GM23338 (cell line): ENCODE results near the gene AKT2. TPM values are rescaled to one million over a fixed set of nuclear protein-coding genes. Genes with fewer than 3 reads are reported as not detected.

ENCODE experiments used
- ATAC-seq: fragments of 200-7000 bp; cut with Tn5 transposase; 3 replicates; pipeline ENCODE4 v1.9.1; 2020
- DNase-seq: peaks from one replicate; pipeline ENCODE4 v3.0.0-alpha.2; 2015; ENCODE audit warnings: low spot score
- H2AFZ ChIP-seq: fragments of 200-600 bp; sonication (generic); 2 replicates; pipeline ENCODE4 v1.8.0; 2016; ENCODE audit warnings: antibody characterized with exemption, mild to moderate bottlenecking, moderate library complexity
- H3F3A ChIP-seq: fragments of 200-600 bp; sonication (generic); replicated peaks from 2 replicates; pipeline ENCODE4 v1.8.0; 2017; ENCODE audit warnings: antibody characterized with exemption, mixed run types, low read depth
- H3K27ac ChIP-seq: fragments of 200-600 bp; sonication (generic); 2 replicates; pipeline ENCODE4 v1.6.1; 2016; ENCODE audit warnings: low read depth
- H3K27me3 ChIP-seq: fragments of 200-600 bp; sonication (generic); 2 replicates; pipeline ENCODE4 v1.8.0; 2016; ENCODE audit warnings: mild to moderate bottlenecking, mixed run types, moderate library complexity; ENCODE audit not compliant: insufficient read depth
- H3K36me3 ChIP-seq: fragments of 200-600 bp; sonication (generic); 2 replicates; pipeline ENCODE4 v1.8.0; 2016; ENCODE audit warnings: mild to moderate bottlenecking; ENCODE audit not compliant: insufficient read depth
- H3K4me1 ChIP-seq: fragments of 200-600 bp; sonication (generic); 2 replicates; pipeline ENCODE4 v1.8.0; 2016; ENCODE audit warnings: mild to moderate bottlenecking, moderate library complexity; ENCODE audit not compliant: insufficient read depth
- H3K4me2 ChIP-seq: fragments of 200-600 bp; sonication (generic); 2 replicates; pipeline ENCODE4 v1.7.1; 2017; ENCODE audit warnings: mixed run types
- H3K4me3 ChIP-seq: fragments of 200-600 bp; sonication (generic); 2 replicates; pipeline ENCODE4 v1.6.1; 2016; ENCODE audit warnings: mixed run types
- H3K79me2 ChIP-seq: fragments of 200-600 bp; sonication (generic); replicated peaks from 2 replicates; pipeline ENCODE4 v1.8.0; 2017; ENCODE audit warnings: mild to moderate bottlenecking; ENCODE audit not compliant: insufficient read depth
- H3K9me2 ChIP-seq: fragments of 200-600 bp; sonication (generic); 2 replicates; pipeline ENCODE4 v1.8.0; 2017; ENCODE audit not compliant: insufficient read depth
- H4K20me1 ChIP-seq: fragments of 200-600 bp; sonication (generic); replicated peaks from 2 replicates; pipeline ENCODE4 v1.8.0; 2017; ENCODE audit warnings: mild to moderate bottlenecking; ENCODE audit not compliant: insufficient read depth
- H3K27ac Mint-ChIP-seq: 2 replicates; pipeline ENCODE4 v1.8.0; 2020; ENCODE audit warnings: inconsistent platforms, mild to moderate bottlenecking, moderate library complexity, mixed read lengths
- H3K27me3 Mint-ChIP-seq: 3 replicates; pipeline ENCODE4 v1.8.0; 2022; ENCODE audit warnings: low read depth, mild to moderate bottlenecking, moderate library complexity, mixed read lengths, inconsistent platforms; ENCODE audit not compliant: insufficient read depth, poor library complexity
- H3K36me3 Mint-ChIP-seq: 3 replicates; pipeline ENCODE4 v1.8.0; 2021; ENCODE audit warnings: low read depth, mild to moderate bottlenecking, inconsistent platforms, moderate library complexity, mixed read lengths
- H3K4me1 Mint-ChIP-seq: 3 replicates; pipeline ENCODE4 v1.8.0; 2020; ENCODE audit warnings: mild to moderate bottlenecking, inconsistent platforms, mixed read lengths
- H3K4me3 Mint-ChIP-seq: 3 replicates; pipeline ENCODE4 v1.8.0; 2021; ENCODE audit warnings: moderate library complexity, mild to moderate bottlenecking, inconsistent platforms, mixed read lengths
- H3K9me3 Mint-ChIP-seq: 3 replicates; pipeline ENCODE4 v1.8.0; 2020; ENCODE audit warnings: moderate library complexity, mild to moderate bottlenecking, inconsistent platforms, mixed read lengths
- CREB1 ChIP-seq: fragments of 250-450 bp; sonication (Bioruptor Pico); IDR thresholded peaks from 2 replicates; pipeline ENCODE4 v1.5.0; 2020; ENCODE audit warnings: low read depth, mild to moderate bottlenecking, moderate library complexity
- CTCF ChIP-seq, 2 experiments: fragments of 200-600 bp in 1 of 2; sonication (generic) in 1 of 2; conservative IDR thresholded peaks; 2 replicates each; pipeline versions ENCODE4 v1.5.1 to v1.6.1; 2016 to 2017; ENCODE audit warnings: antibody characterized with exemption in 2 of 2, low read depth in 2 of 2, mild to moderate bottlenecking in 2 of 2, moderate library complexity in 1 of 2
- ETS1 ChIP-seq: IDR thresholded peaks from 2 replicates; pipeline ENCODE4 v1.6.1; 2016; ENCODE audit warnings: antibody characterized with exemption
- EZH2 ChIP-seq: fragments of 200-600 bp; sonication (generic); IDR thresholded peaks from one replicate; pipeline ENCODE4 v1.8.0; 2017; ENCODE audit warnings: antibody characterized with exemption, mild to moderate bottlenecking, low read depth; ENCODE audit not compliant: unreplicated experiment
- EZH2phosphoT487 ChIP-seq: fragments of 200-600 bp; sonication (generic); IDR thresholded peaks from one replicate; pipeline ENCODE4 v1.8.1; 2018; ENCODE audit warnings: antibody characterized with exemption; ENCODE audit not compliant: unreplicated experiment
- JUNB ChIP-seq: IDR thresholded peaks from one replicate; pipeline ENCODE4 v1.6.1; 2016; ENCODE audit warnings: antibody characterized with exemption; ENCODE audit not compliant: unreplicated experiment
- NANOG ChIP-seq: IDR thresholded peaks from 2 replicates; pipeline ENCODE4 v1.6.1; 2016; ENCODE audit warnings: antibody characterized with exemption, borderline replicate concordance
- POLR2AphosphoS5 ChIP-seq: IDR thresholded peaks from 2 replicates; pipeline ENCODE4 v1.6.1; 2016; ENCODE audit warnings: antibody characterized with exemption, low read depth
- REST ChIP-seq: IDR thresholded peaks from one replicate; pipeline ENCODE4 v1.6.1; 2018; ENCODE audit warnings: antibody characterized with exemption; ENCODE audit not compliant: unreplicated experiment
- STAT1 ChIP-seq: IDR thresholded peaks from one replicate; pipeline ENCODE4 v1.6.1; 2016; ENCODE audit warnings: antibody characterized with exemption; ENCODE audit not compliant: unreplicated experiment
- ZNF114 ChIP-seq: fragments of 250-450 bp; sonication (Bioruptor Pico); IDR thresholded peaks from 2 replicates; pipeline ENCODE4 v1.5.0; 2020; ENCODE audit warnings: mild to moderate bottlenecking, moderate library complexity
- ZNF331 ChIP-seq: fragments of 250-450 bp; sonication (Bioruptor Pico); IDR thresholded peaks from 2 replicates; pipeline ENCODE4 v1.5.0; 2020; ENCODE audit warnings: low read depth, mild to moderate bottlenecking, moderate library complexity
- polyA plus RNA-seq: library from polyadenylated mRNA; unstranded; fragments of >200 nt; fragmentation: Nextera tagmentation; extraction: Ambion mirVana; gene quantifications from 2 replicates; pipeline ENCODE4 v1.2.1, GENCODE V29; 2016
- total RNA-seq: library from RNA; depleted of rRNA; stranded (reverse); fragments of >200 nt; shearing (Covaris generic); gene quantifications from 2 replicates; pipeline ENCODE4 v1.2.3, GENCODE V29; 2014
- TF ChIP-seq, protein P1 (sequence below): fragments of 250-450 bp; sonication (Bioruptor Pico); IDR thresholded peaks from 2 replicates; pipeline ENCODE4 v1.5.0; 2020; ENCODE audit warnings: mild to moderate bottlenecking, moderate library complexity

Gene AKT2
- total and polyA plus RNA-seq, 2 experiments from 2014 or later = 17.6 to 123 TPM

DNA sequence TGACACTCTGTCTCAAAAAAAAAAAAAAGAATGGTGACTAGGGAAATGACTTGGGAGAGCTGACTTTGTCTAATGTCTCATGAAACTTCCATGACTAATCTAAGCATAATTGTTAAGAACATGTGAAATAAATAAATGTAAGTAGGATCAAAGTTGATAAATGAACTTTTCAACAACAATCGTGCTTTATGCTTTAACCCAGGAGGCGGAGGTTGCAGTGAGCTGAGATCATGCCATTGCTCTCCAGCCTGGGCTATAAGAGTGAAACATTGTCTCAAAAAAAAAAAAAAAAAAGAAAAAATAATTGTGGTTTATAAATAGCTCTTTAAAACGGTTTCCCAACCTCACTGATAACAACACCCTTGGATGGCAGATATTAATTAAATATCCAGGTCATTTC, 12.9 kb upstream of the AKT2 start:
- H3F3A ChIP-seq = no peaks in the 10 kb centered on the region
- H3K9me2 ChIP-seq = no peaks in the 10 kb centered on the region
- no peaks in the 10 kb centered on the region for H3K4me1 ChIP-seq
- no peak for DNase-seq
- H3K4me2 ChIP-seq = no peak overlapping the region
- Mint-ChIP-seq H3K4me3 (no peak overlapping the region), H3K36me3 (no peaks in the 10 kb centered on the region), H3K27me3 (no peaks in the 10 kb centered on the region), H3K9me3 (no peaks in the 10 kb centered on the region), H3K27ac (no peak overlapping the region), H3K4me1 (no peaks in the 10 kb centered on the region; the same call in 2 of the 3 replicates)
- no peak overlapping the region for H2AFZ ChIP-seq
- no peak for ATAC-seq
- no peaks in the 10 kb centered on the region for H3K27me3 ChIP-seq
- no peaks in the 10 kb centered on the region for H3K79me2 ChIP-seq
- H3K36me3 ChIP-seq = no peaks in the 10 kb centered on the region
- H3K4me3 ChIP-seq = no peak overlapping the region
- H3K27ac ChIP-seq = no peak overlapping the region
- TF ChIP-seq EZH2phosphoT487 (no peak), NANOG (no peak), ZNF331 (no peak), JUNB (no peak), ETS1 (no peak), CREB1 (CRISPR knock-in tag) (no peak), ZNF114 (CRISPR knock-in tag) (no peak), EZH2 (no peak), REST (no peak), STAT1 (no peak), POLR2AphosphoS5 (no peak), CTCF (conservative IDR thresholded peaks at IDR 0.05; ENCODE audit: low read depth in 2 of 2) (no peak)
- TF ChIP-seq, protein P1, sequence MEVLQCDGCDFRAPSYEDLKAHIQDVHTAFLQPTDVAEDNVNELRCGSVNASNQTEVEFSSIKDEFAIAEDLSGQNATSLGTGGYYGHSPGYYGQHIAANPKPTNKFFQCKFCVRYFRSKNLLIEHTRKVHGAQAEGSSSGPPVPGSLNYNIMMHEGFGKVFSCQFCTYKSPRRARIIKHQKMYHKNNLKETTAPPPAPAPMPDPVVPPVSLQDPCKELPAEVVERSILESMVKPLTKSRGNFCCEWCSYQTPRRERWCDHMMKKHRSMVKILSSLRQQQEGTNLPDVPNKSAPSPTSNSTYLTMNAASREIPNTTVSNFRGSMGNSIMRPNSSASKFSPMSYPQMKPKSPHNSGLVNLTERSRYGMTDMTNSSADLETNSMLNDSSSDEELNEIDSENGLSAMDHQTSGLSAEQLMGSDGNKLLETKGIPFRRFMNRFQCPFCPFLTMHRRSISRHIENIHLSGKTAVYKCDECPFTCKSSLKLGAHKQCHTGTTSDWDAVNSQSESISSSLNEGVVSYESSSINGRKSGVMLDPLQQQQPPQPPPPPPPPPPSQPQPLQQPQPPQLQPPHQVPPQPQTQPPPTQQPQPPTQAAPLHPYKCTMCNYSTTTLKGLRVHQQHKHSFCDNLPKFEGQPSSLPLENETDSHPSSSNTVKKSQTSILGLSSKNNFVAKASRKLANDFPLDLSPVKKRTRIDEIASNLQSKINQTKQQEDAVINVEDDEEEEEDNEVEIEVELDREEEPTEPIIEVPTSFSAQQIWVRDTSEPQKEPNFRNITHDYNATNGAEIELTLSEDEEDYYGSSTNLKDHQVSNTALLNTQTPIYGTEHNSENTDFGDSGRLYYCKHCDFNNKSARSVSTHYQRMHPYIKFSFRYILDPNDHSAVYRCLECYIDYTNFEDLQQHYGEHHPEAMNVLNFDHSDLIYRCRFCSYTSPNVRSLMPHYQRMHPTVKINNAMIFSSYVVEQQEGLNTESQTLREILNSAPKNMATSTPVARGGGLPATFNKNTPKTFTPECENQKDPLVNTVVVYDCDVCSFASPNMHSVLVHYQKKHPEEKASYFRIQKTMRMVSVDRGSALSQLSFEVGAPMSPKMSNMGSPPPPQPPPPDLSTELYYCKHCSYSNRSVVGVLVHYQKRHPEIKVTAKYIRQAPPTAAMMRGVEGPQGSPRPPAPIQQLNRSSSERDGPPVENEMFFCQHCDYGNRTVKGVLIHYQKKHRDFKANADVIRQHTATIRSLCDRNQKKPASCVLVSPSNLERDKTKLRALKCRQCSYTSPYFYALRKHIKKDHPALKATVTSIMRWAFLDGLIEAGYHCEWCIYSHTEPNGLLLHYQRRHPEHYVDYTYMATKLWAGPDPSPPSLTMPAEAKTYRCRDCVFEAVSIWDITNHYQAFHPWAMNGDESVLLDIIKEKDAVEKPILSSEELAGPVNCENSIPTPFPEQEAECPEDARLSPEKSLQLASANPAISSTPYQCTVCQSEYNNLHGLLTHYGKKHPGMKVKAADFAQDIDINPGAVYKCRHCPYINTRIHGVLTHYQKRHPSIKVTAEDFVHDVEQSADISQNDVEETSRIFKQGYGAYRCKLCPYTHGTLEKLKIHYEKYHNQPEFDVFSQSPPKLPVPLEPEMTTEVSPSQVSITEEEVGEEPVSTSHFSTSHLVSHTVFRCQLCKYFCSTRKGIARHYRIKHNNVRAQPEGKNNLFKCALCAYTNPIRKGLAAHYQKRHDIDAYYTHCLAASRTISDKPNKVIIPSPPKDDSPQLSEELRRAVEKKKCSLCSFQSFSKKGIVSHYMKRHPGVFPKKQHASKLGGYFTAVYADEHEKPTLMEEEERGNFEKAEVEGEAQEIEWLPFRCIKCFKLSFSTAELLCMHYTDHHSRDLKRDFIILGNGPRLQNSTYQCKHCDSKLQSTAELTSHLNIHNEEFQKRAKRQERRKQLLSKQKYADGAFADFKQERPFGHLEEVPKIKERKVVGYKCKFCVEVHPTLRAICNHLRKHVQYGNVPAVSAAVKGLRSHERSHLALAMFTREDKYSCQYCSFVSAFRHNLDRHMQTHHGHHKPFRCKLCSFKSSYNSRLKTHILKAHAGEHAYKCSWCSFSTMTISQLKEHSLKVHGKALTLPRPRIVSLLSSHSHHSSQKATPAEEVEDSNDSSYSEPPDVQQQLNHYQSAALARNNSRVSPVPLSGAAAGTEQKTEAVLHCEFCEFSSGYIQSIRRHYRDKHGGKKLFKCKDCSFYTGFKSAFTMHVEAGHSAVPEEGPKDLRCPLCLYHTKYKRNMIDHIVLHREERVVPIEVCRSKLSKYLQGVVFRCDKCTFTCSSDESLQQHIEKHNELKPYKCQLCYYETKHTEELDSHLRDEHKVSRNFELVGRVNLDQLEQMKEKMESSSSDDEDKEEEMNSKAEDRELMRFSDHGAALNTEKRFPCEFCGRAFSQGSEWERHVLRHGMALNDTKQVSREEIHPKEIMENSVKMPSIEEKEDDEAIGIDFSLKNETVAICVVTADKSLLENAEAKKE (CRISPR knock-in tag) = no peak
- H4K20me1 ChIP-seq = no peaks in the 10 kb centered on the region
